HepG2 (cell line): Measurements from ENCODE around the gene TFF2. TPM values are rescaled to one million over a fixed set of nuclear protein-coding genes. Genes with fewer than 3 reads are reported as not detected.
A peak's percentile ranks its signal among the peaks of the same experiment; 100 is the strongest.

Experiments
- ATAC-seq: fragments of 200-7000 bp; cut with Tn5 transposase; 3 replicates; pipeline ENCODE4 v1.9.1; 2020; ENCODE audit warnings: mild to moderate bottlenecking, moderate library complexity
- BruUV-seq: library from RNA; stranded (reverse); fragments of 400-500 nt; replicated peaks from 2 replicates; lab custom pipeline; 2021; lab: Mats Ljungman, UMichigan
- CTCF ChIA-PET: fragments of 300-600 bp; formaldehyde crosslinking; extraction: SDS; loops from one replicate; lab custom pipeline; 2021; ENCODE audit warnings: low total read pairs, inconsistent platforms, low intra/inter-chr PET ratio; lab: Yijun Ruan, JAX
- POLR2A ChIA-PET: fragments of 350-600 bp; sonication (Branson Sonifier 250); formaldehyde crosslinking; loops from one replicate; lab custom pipeline; 2020; ENCODE audit warnings: antibody characterized with exemption, inconsistent platforms; lab: Yijun Ruan, JAX
- DNase-seq: peaks from one replicate; pipeline ENCODE4 v3.0.0-alpha.2; 2015; ENCODE audit warnings: low spot score
- FAIRE-seq: peaks from 3 replicates; lab custom pipeline; 2011; peaks lifted over from hg19 to GRCh38; lab: Jason Lieb, UNC
- H2AFZ ChIP-seq: one replicate; pipeline ENCODE4 v1.6.1; 2011; ENCODE audit warnings: low read length, inconsistent platforms
- H3K27ac ChIP-seq: fragments of 300-600 bp; 3 replicates; pipeline ENCODE4 v1.8.0; 2011; ENCODE audit warnings: mixed run types, mild to moderate bottlenecking, mixed read lengths, low read length, inconsistent platforms; ENCODE audit not compliant: insufficient read depth; ENCODE audit errors: extremely low read length
- H3K27me3 ChIP-seq, 2 experiments: fragments of 200-600 bp in 1 of 2; 2 replicates in 1 of 2; 3 replicates in 1 of 2; pipeline versions ENCODE4 v1.6.0 to v1.8.0; 2011; ENCODE audit warnings: low read length in 2 of 2, mild to moderate bottlenecking in 2 of 2, moderate library complexity in 2 of 2, inconsistent platforms in 1 of 2; ENCODE audit not compliant: insufficient read depth in 2 of 2, control insufficient read depth in 1 of 2
- H3K36me3 ChIP-seq, 2 experiments: fragments of 200-600 bp in 1 of 2; replicated peaks in 1 of 2; 2 replicates in 1 of 2; 3 replicates in 1 of 2; pipeline versions ENCODE4 v1.5.1 to v1.8.0; 2011; ENCODE audit warnings: low read length in 2 of 2, inconsistent platforms in 1 of 2; ENCODE audit not compliant: insufficient read depth in 2 of 2, control insufficient read depth in 1 of 2
- H3K4me1 ChIP-seq: 2 replicates; pipeline ENCODE4 v1.5.1; 2012; ENCODE audit warnings: low read length, inconsistent platforms; ENCODE audit not compliant: insufficient read depth
- H3K4me2 ChIP-seq: 2 replicates; pipeline ENCODE4 v1.6.0; 2011; ENCODE audit warnings: low read depth, low read length, inconsistent platforms
- H3K4me3 ChIP-seq, 3 experiments: fragments of 200-600 bp in 1 of 3; sonication (generic), shearing (Covaris generic) in 1 of 3; replicated peaks in 1 of 3; 2 replicates each; pipeline ENCODE4 v1.5.1; 2011 to 2016; ENCODE audit warnings: low read length in 3 of 3, inconsistent platforms in 2 of 3, low read depth in 2 of 3, mild to moderate bottlenecking in 2 of 3, control low read depth in 1 of 3, mixed read lengths in 1 of 3; ENCODE audit not compliant: insufficient read depth in 1 of 3
- H3K79me2 ChIP-seq: one replicate; pipeline ENCODE4 v1.6.1; 2011; ENCODE audit warnings: low read length, inconsistent platforms; ENCODE audit not compliant: insufficient read depth
- H3K9ac ChIP-seq: 2 replicates; pipeline ENCODE4 v1.6.0; 2011; ENCODE audit warnings: mild to moderate bottlenecking, low read depth, low read length, inconsistent platforms; ENCODE audit not compliant: insufficient read depth
- H3K9me3 ChIP-seq: 2 replicates; pipeline ENCODE4 v1.5.1; 2012; ENCODE audit warnings: mild to moderate bottlenecking, low read length
- H4K20me1 ChIP-seq: 2 replicates; pipeline ENCODE4 v1.6.0; 2011; ENCODE audit warnings: inconsistent platforms, mild to moderate bottlenecking, low read length, moderate library complexity; ENCODE audit not compliant: insufficient read depth
- AGO2 ChIP-seq: fragments of 200-400 bp; formaldehyde crosslinking; optimal IDR thresholded peaks from 2 replicates; pipeline ENCODE3; 2017; ENCODE audit warnings: mild to moderate bottlenecking, low read depth, low read length, moderate library complexity
- BRD4 ChIP-seq: sonication (generic); formaldehyde crosslinking; IDR thresholded peaks from 2 replicates; pipeline ENCODE4 v1.4.0; 2020; ENCODE audit warnings: missing genetic modification reagents
- ELF3 ChIP-seq: IDR thresholded peaks from 2 replicates; pipeline ENCODE4 v1.6.1; 2016; ENCODE audit warnings: missing genetic modification reagents, missing compliant biosample characterization
- GATAD2A ChIP-seq: IDR thresholded peaks from 2 replicates; pipeline ENCODE4 v1.6.1; 2016
- HDAC2 ChIP-seq: sonication (generic); formaldehyde crosslinking; IDR thresholded peaks from 2 replicates; pipeline ENCODE4 v1.4.0; 2020; ENCODE audit warnings: missing genetic modification reagents
- KMT2B ChIP-seq: IDR thresholded peaks from 2 replicates; pipeline ENCODE4 v1.6.1; 2016; ENCODE audit warnings: missing genetic modification reagents, missing compliant biosample characterization
- ZNF878 ChIP-seq: sonication (generic); formaldehyde crosslinking; IDR thresholded peaks from 2 replicates; pipeline ENCODE4 v1.8.1; 2023; ENCODE audit warnings: mild to moderate bottlenecking, missing genetic modification reagents, moderate library complexity
- WGBS: methylation state at CpG from one replicate; pipeline ENCODE4 v1.1.6; 2017; ENCODE audit warnings: low lambda C conversion rate; 5-methylcytosine and 5-hydroxymethylcytosine counted together
- in situ Hi-C: cut with HindIII; loops from 2 replicates; pipeline ENCODE4 v1.10.0; 2017; ENCODE audit warnings: low pct_unique_long_range_greater_than_20kb; ENCODE audit not compliant: extremely low pct_ligation_motif_present
- intact Hi-C: fragments of 100-400 bp; cut with micrococcal nuclease; formaldehyde crosslinking; loops from one replicate; pipeline ENCODE4 v1.10.0; 2022; ENCODE audit not compliant: unreplicated experiment
- polyA plus RNA-seq, 8 experiments: library from polyadenylated mRNA; depleted of rRNA in 3 of 8; stranded (reverse) in 7 of 8; unstranded in 1 of 8; fragments of >200 nt; fragmentation: Illumina TruSeq in 4 of 8; extraction: Trizol in 4 of 8; gene quantifications; 2 replicates each; pipeline versions ENCODE4 v1.2.1 to v1.2.3, GENCODE V29; 2011 to 2016; ENCODE audit warnings: low read depth in 4 of 8, missing spikeins in 1 of 8, mixed read lengths in 1 of 8; ENCODE audit not compliant: insufficient read depth in 1 of 8
- total RNA-seq, 5 experiments: library from RNA; depleted of rRNA; stranded (reverse); fragments of >200 nt; fragmentation: Illumina TruSeq; extraction: Trizol; gene quantifications; 2 replicates each; pipeline ENCODE4 v1.2.3, GENCODE V29; 2016; ENCODE audit warnings: low read depth in 1 of 5
- TF ChIP-seq, protein P1 (sequence below), 2 experiments: sonication (generic) in 1 of 2; formaldehyde crosslinking in 1 of 2; IDR thresholded peaks; 2 replicates each; pipeline versions ENCODE4 v1.5.1 to v1.6.1; 2011 to 2020; ENCODE audit warnings: borderline replicate concordance in 1 of 2, low read depth in 1 of 2, low read length in 1 of 2, mild to moderate bottlenecking in 1 of 2, missing genetic modification reagents in 1 of 2, moderate library complexity in 1 of 2
- TF ChIP-seq, protein P2 (sequence below): sonication (generic); formaldehyde crosslinking; IDR thresholded peaks from 2 replicates; pipeline ENCODE4 v1.4.0; 2020; ENCODE audit warnings: missing genetic modification reagents, borderline replicate concordance
- TF ChIP-seq, protein P3 (sequence below): IDR thresholded peaks from 2 replicates; pipeline ENCODE4 v1.6.1; 2016

TFF2 gene
- total and polyA plus RNA-seq, 2 of the 13 experiments (the other 11 are each of a cell fraction or from before 2014, with no cell fraction given): 1.5 TPM; not detected in 1

- H3K79me2 ChIP-seq: no peaks in the 10 kb centered on the region
- H2AFZ ChIP-seq: no peak within 1 kb of the TSS
- H4K20me1 ChIP-seq: no peaks in the 10 kb centered on the region
- BruUV-seq: no TSS peak
- no peaks in the 10 kb centered on the region for H3K9me3 ChIP-seq
- intact Hi-C loops: no loop called here
- ChIA-PET POLR2A (interaction anchor here (1.4 to 1.8 kb wide), 4 partner anchors 15 to 23 kb away, joined by 3 to 10 read pairs (median 6); no protein-coding TSS in a partner anchor), CTCF (no interaction called here)
- H3K4me2 ChIP-seq: peak within 1 kb of the TSS; percentile 58
- FAIRE-seq: no peak
- no peak within 1 kb of the TSS for H3K27ac ChIP-seq
- no peaks in the 10 kb centered on the region for H3K36me3 ChIP-seq
- in situ Hi-C loops: no loop called here
- WGBS: 6% methylated on average over 18 of the region's 19 CpGs
- peak; percentile 74 for ATAC-seq
- H3K4me1 ChIP-seq: peaks cover 40% of the 10 kb centered on the region
- peak within 1 kb of the TSS in 1 of 3 experiments; percentile 8; a peak in 1 of 6 replicates for H3K4me3 ChIP-seq
- no peak within 1 kb of the TSS for H3K9ac ChIP-seq
- H3K27me3 ChIP-seq: peaks cover 1 to 17% of the 10 kb centered on the region in 2 experiments; a peak in 2 of 5 replicates
- peak; percentile 71 for DNase-seq
- TF ChIP-seq, protein P1, sequence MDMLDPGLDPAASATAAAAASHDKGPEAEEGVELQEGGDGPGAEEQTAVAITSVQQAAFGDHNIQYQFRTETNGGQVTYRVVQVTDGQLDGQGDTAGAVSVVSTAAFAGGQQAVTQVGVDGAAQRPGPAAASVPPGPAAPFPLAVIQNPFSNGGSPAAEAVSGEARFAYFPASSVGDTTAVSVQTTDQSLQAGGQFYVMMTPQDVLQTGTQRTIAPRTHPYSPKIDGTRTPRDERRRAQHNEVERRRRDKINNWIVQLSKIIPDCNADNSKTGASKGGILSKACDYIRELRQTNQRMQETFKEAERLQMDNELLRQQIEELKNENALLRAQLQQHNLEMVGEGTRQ (IDR thresholded peaks at IDR 0.05; ENCODE audit: low read depth, low read length): no peak
- TF ChIP-seq, protein P1 (CRISPR knock-in tag; IDR thresholded peaks at IDR 0.05; ENCODE audit: borderline replicate concordance): no peak
- TF ChIP-seq AGO2 (no peak), ZNF878 (no peak), HDAC2 (CRISPR knock-in tag) (0 out of 2 replicates have a peak, but pooled peaks have one; percentile 16), ELF3 (CRISPR knock-in tag) (peak; percentile 36; the same call in 1 of the 2 replicates), BRD4 (CRISPR knock-in tag) (no peak), KMT2B (CRISPR knock-in tag) (no peak), GATAD2A (peak; percentile 61; the same call in 1 of the 2 replicates)
- TF ChIP-seq, protein P2, sequence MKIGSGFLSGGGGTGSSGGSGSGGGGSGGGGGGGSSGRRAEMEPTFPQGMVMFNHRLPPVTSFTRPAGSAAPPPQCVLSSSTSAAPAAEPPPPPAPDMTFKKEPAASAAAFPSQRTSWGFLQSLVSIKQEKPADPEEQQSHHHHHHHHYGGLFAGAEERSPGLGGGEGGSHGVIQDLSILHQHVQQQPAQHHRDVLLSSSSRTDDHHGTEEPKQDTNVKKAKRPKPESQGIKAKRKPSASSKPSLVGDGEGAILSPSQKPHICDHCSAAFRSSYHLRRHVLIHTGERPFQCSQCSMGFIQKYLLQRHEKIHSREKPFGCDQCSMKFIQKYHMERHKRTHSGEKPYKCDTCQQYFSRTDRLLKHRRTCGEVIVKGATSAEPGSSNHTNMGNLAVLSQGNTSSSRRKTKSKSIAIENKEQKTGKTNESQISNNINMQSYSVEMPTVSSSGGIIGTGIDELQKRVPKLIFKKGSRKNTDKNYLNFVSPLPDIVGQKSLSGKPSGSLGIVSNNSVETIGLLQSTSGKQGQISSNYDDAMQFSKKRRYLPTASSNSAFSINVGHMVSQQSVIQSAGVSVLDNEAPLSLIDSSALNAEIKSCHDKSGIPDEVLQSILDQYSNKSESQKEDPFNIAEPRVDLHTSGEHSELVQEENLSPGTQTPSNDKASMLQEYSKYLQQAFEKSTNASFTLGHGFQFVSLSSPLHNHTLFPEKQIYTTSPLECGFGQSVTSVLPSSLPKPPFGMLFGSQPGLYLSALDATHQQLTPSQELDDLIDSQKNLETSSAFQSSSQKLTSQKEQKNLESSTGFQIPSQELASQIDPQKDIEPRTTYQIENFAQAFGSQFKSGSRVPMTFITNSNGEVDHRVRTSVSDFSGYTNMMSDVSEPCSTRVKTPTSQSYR (CRISPR knock-in tag): peak; percentile 64; the same call in 1 of the 2 replicates
- TF ChIP-seq, protein P3, sequence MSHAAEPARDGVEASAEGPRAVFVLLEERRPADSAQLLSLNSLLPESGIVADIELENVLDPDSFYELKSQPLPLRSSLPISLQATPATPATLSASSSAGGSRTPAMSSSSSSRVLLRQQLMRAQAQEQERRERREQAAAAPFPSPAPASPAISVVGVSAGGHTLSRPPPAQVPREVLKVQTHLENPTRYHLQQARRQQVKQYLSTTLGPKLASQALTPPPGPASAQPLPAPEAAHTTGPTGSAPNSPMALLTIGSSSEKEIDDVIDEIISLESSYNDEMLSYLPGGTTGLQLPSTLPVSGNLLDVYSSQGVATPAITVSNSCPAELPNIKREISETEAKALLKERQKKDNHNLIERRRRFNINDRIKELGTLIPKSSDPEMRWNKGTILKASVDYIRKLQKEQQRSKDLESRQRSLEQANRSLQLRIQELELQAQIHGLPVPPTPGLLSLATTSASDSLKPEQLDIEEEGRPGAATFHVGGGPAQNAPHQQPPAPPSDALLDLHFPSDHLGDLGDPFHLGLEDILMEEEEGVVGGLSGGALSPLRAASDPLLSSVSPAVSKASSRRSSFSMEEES (CRISPR knock-in tag): peak; percentile 59; the same call in 1 of the 2 replicates
These were observed 15.7 kb upstream of the TFF2 start, which contains the start of gene TFF1 for GRCh38 chr21:42366292-42367010. TFF1 (minus strand) TSS chr21:42366535; CDS start chr21:42366495, 40 bp downstream.
